Measurements from ENCODE around the gene IMMP2L.

IMMP2L gene

GRCh38 chr7:110994028-110994967, 568.0 kb downstream of the IMMP2L start:
- DNase-seq (ENCODE audit: extremely low read depth, low read depth): no peak
- TF ChIP-seq, protein P1, sequence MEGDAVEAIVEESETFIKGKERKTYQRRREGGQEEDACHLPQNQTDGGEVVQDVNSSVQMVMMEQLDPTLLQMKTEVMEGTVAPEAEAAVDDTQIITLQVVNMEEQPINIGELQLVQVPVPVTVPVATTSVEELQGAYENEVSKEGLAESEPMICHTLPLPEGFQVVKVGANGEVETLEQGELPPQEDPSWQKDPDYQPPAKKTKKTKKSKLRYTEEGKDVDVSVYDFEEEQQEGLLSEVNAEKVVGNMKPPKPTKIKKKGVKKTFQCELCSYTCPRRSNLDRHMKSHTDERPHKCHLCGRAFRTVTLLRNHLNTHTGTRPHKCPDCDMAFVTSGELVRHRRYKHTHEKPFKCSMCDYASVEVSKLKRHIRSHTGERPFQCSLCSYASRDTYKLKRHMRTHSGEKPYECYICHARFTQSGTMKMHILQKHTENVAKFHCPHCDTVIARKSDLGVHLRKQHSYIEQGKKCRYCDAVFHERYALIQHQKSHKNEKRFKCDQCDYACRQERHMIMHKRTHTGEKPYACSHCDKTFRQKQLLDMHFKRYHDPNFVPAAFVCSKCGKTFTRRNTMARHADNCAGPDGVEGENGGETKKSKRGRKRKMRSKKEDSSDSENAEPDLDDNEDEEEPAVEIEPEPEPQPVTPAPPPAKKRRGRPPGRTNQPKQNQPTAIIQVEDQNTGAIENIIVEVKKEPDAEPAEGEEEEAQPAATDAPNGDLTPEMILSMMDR (IDR thresholded peaks at IDR 0.05; ENCODE audit: low read depth, low read length): no peak

DNA sequence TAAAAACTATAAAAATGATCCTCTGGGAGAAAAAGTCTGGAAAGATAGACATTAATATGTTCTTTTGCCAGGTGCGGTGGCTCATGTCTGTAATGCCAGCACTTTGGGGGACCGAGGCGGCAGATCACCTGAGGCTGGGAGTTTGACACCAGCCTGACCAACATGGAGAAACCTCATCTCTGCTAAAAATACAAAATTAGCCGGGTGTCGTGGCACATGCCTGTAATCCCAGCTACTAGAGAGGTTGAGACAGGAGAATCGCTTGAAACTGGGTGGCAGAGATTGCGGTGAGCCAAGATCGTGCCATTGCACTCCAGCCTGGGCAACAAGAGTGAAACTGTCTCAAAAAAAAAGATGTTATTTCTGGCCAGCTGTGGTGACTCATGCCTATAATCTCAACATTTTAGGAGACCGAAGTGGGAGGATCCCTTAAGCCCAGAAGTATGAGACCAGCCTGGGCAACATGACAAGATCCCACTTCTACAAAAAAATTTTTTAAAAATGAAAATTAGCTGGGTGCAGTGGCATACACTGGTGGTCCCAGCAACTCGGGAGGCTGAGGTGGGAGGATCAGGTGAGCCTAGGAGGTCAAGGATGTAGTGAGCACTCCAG, 573.3 kb downstream of the IMMP2L start:
- TF ChIP-seq, protein P1 (IDR thresholded peaks at IDR 0.05; ENCODE audit: low read depth, low read length): no peak
- DNase-seq (ENCODE audit: extremely low read depth, low read depth): no peak

- DNase-seq (ENCODE audit: extremely low read depth, low read depth): no peak
- TF ChIP-seq, protein P1 (IDR thresholded peaks at IDR 0.05; ENCODE audit: low read depth, low read length): no peak
Observed at GRCh38 chr7:110988348-110988747, 573.9 kb downstream of the IMMP2L start.

GRCh38 chr7:110987127-110987693, 575.1 kb downstream of the IMMP2L start:
- TF ChIP-seq, protein P1 (IDR thresholded peaks at IDR 0.05; ENCODE audit: low read depth, low read length): no peak
- DNase-seq (ENCODE audit: extremely low read depth, low read depth): no peak

- TF ChIP-seq, protein P1 (IDR thresholded peaks at IDR 0.05; ENCODE audit: low read depth, low read length): no peak
- no peak for DNase-seq (ENCODE audit: extremely low read depth, low read depth)
Observed at GRCh38 chr7:110983822-110984456, 578.4 kb downstream of the IMMP2L start.

DNA sequence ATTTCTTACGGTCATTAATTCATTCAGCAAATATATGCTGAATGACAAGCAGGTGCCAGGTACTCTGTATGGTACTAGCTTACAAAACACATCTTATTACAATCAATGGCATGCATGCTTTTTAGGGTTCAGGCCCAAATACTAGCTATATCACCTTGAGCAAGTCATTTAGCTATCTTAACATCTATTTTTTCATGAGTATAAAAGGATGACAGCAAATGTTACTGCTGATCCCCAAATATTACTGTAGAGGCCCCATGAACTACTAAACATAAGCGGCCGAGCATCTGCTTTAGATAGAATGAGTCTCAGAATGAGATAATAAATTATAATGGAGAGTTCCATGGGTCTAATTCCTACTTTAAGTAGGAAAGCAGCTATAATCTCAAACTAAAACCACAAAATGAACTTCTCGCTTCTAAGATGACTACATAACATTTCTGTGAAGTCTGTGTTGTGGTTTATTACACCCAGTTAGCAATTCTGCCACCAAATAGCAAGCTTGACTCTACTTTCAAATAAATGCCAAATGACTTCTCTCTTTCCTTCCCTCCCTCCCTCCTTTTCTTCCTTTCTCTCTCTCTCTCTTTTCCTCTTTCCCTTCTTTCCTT, 585.1 kb downstream of the IMMP2L start:
- DNase-seq (ENCODE audit: extremely low read depth, low read depth): no peak
- TF ChIP-seq, protein P1 (IDR thresholded peaks at IDR 0.05; ENCODE audit: low read depth, low read length): no peak
